Adrenal gland (tissue), 12 donors: ENCODE data around the gene GNL3L. TPM values are rescaled to one million over a fixed set of nuclear protein-coding genes. Genes with fewer than 3 reads are reported as not detected.

Experiments used
- DNase-seq, 7 donors: peaks; one replicate each; pipeline ENCODE4 v3.0.0-alpha.2; 2019 to 2020
- H3K27ac ChIP-seq, 5 donors: fragments of 200-600 bp; sonication (generic) in 4 of 5; 1 replicate in 3 of 5; 2 replicates in 2 of 5; pipeline versions ENCODE4 v1.5.1 to v1.8.0; 2016 to 2020; ENCODE audit warnings: mild to moderate bottlenecking in 1 of 5
- H3K27me3 ChIP-seq: fragments of 200-600 bp; 2 replicates; pipeline ENCODE4 v1.8.0; 2021
- H3K36me3 ChIP-seq, 2 donors: fragments of 200-600 bp; replicated peaks in 1 of 2; 1 replicate in 1 of 2; 2 replicates in 1 of 2; pipeline versions ENCODE4 v1.5.1 to v1.8.0; 2018 to 2022
- H3K4me1 ChIP-seq, 2 donors: fragments of 200-600 bp; replicated peaks in 1 of 2; 1 replicate in 1 of 2; 2 replicates in 1 of 2; pipeline versions ENCODE4 v1.5.1 to v1.8.0; 2018 to 2021
- H3K4me3 ChIP-seq, 4 donors: fragments of 200-600 bp; sonication (generic) in 3 of 4; one replicate each; pipeline ENCODE4 v1.5.1; 2016 to 2018
- H3K9me3 ChIP-seq, 3 donors: fragments of 200-600 bp; sonication (generic) in 1 of 3; replicated peaks in 1 of 3; 1 replicate in 2 of 3; 2 replicates in 1 of 3; pipeline versions ENCODE4 v1.5.1 to v1.8.0; 2016 to 2021
- CTCF ChIP-seq, 6 experiments: fragments of 450-650 bp in 4 of 6; fragments of 200-600 bp in 2 of 6; sonication (generic) in 1 of 6; IDR thresholded peaks; 1 replicate in 5 of 6; 2 replicates in 1 of 6; pipeline versions ENCODE4 v1.5.1 to v1.8.0; 2016 to 2021; ENCODE audit warnings: antibody characterized with exemption in 6 of 6, mild to moderate bottlenecking in 2 of 6, moderate library complexity in 1 of 6
- POLR2A ChIP-seq, 2 donors: fragments of 450-650 bp; IDR thresholded peaks; one replicate each; pipeline ENCODE4 v1.6.1; 2017; ENCODE audit warnings: antibody characterized with exemption in 2 of 2, mild to moderate bottlenecking in 2 of 2, moderate library complexity in 1 of 2
- WGBS, 4 donors: extraction: QIAGEN DNeasy Blood & Tissue Kit in 2 of 4; methylation state at CpG; one replicate each; pipeline versions ENCODE4 v1.1.5 to v1.1.7; 2013 to 2017; 5-methylcytosine and 5-hydroxymethylcytosine counted together
- intact Hi-C, 2 donors: fragments of 100-400 bp; cut with DNase I; formaldehyde crosslinking; loops; one replicate each; pipeline versions ENCODE4 v1.14.1 to v1.15.0; 2022 to 2023
- polyA plus RNA-seq, 3 donors: library from polyadenylated mRNA; stranded (reverse); fragments of 200-250 nt in 2 of 3; fragments of 350-450 nt in 1 of 3; fragmentation: Illumina TruSeq in 1 of 3; extraction: RNeasy Lipid Tissue Mini Kit (QIAGEN cat#74804) in 1 of 3; gene quantifications; one replicate each; pipeline ENCODE4 v1.2.3, GENCODE V29; 2013 to 2014
- total RNA-seq, 9 donors: library from RNA; depleted of rRNA in 4 of 9; stranded (reverse); fragments of >200 nt in 4 of 9; fragments of 120-200 nt in 1 of 9; fragmentation: NEBNext Ultra II Directional in 1 of 9; extraction: Animal tissue kit (Norgen Biotek cat#: 25700) in 1 of 9; gene quantifications; one replicate each; pipeline versions ENCODE4 v1.1.0 to v1.2.4, GENCODE V29; 2013 to 2023
- donor health status: healthy with polysubstance abuse.
- donor health status: Bipolar disorder and iron deficiency.
- donor health status: DM: yes; HTN: yes; CAD: no.
- donor health status: DM: no; HTN: no; CAD: no.
- donor health status: DM: no; HTN: no; CAD: no.
- donor health status: DM: yes; HTN: yes; CAD: no.

Gene GNL3L
- total and polyA plus RNA-seq, 12 donors = 2.0 to 37.5 (median 23.4) TPM

GRCh38 chrX:54494989-54495813 is 34.8 kb upstream of the GNL3L start:
- Histone ChIP-seq H3K27ac (peak overlapping the region in 4 of 5 donors; percentile 22 to 72 (median 47)), H3K27me3 (peaks cover 5% of the 10 kb centered on the region), H3K4me1 (no peaks in the 10 kb centered on the region), H3K9me3 (no peaks in the 10 kb centered on the region), H3K36me3 (no peaks in the 10 kb centered on the region), H3K4me3 (peak overlapping the region in 2 of 4 donors; percentile 32 to 50)
- no peak for TF ChIP-seq POLR2A (IDR thresholded peaks at IDR 0.05)
- TF ChIP-seq CTCF (IDR thresholded peaks at IDR 0.05) = no peak
- intact Hi-C loops = no loop called here
- 1 to 45% (median 35%) methylated on average over 6 to 79 of the region's 86 CpGs; no CpG with 5 or more reads in 1 of the 4 donors for WGBS, 4 donors
- DNase-seq = peak in 4 of 7 donors; percentile 24 to 41 (median 36)

- peak within 1 kb of the TSS in 4 of 5 donors; percentile 27 to 72 (median 47) for H3K27ac ChIP-seq
- no peaks in the 10 kb centered on the region for H3K36me3 ChIP-seq
- peak within 1 kb of the TSS in 2 of 4 donors; percentile 32 to 50 for H3K4me3 ChIP-seq
- no peaks in the 10 kb centered on the region for H3K4me1 ChIP-seq
- DNase-seq = peak; percentile 57 to 79 (median 74)
- H3K27me3 ChIP-seq = peaks cover 5% of the 10 kb centered on the region
- intact Hi-C loops = no loop called here
- no peak for TF ChIP-seq CTCF (IDR thresholded peaks at IDR 0.05)
- peak in 1 of 2 donors; percentile 8 for TF ChIP-seq POLR2A (IDR thresholded peaks at IDR 0.05)
- H3K9me3 ChIP-seq = no peaks in the 10 kb centered on the region
- 2 to 37% (median 18%) methylated on average over 2 to 40 of the region's 51 CpGs for WGBS, 4 donors
Observed at GRCh38 chrX:54495814-54496516, 34.1 kb upstream of the GNL3L start, which contains the start of gene FGD1. Gene FGD1 (minus strand): TSS chrX:54496234. CDS start chrX:54495432, 802 bp downstream.

GRCh38 chrX:54496517-54496852 is 33.5 kb upstream of the GNL3L start:
- Histone ChIP-seq H3K27me3 (peaks cover 5% of the 10 kb centered on the region), H3K4me3 (peak overlapping the region in 2 of 4 donors; percentile 32 to 50), H3K36me3 (no peaks in the 10 kb centered on the region), H3K4me1 (no peaks in the 10 kb centered on the region), H3K9me3 (no peaks in the 10 kb centered on the region), H3K27ac (peak overlapping the region in 3 of 5 donors; percentile 27 to 72 (median 57))
- intact Hi-C loops = no loop called here
- TF ChIP-seq CTCF (IDR thresholded peaks at IDR 0.05) (no peak), POLR2A (IDR thresholded peaks at IDR 0.05) (no peak)
- 21 to 58% (median 37%) methylated on average over 5 of the region's 5 CpGs for WGBS, 4 donors
- no peak for DNase-seq

- Histone ChIP-seq H3K4me1 (no peaks in the 10 kb centered on the region), H3K36me3 (no peaks in the 10 kb centered on the region), H3K4me3 (no peak overlapping the region), H3K27me3 (peaks cover 5% of the 10 kb centered on the region), H3K27ac (no peak overlapping the region), H3K9me3 (no peaks in the 10 kb centered on the region)
- no peak for DNase-seq
- 84 to 87% (median 84%) methylated on average over 6 of the region's 6 CpGs for WGBS, 4 donors
- TF ChIP-seq POLR2A (IDR thresholded peaks at IDR 0.05) = no peak
- TF ChIP-seq CTCF (IDR thresholded peaks at IDR 0.05) = no peak
- intact Hi-C loops = no loop called here
Observed at GRCh38 chrX:54496936-54497335, 33.1 kb upstream of the GNL3L start.
